Neural crest cell (in vitro differentiated cells): Measurements from ENCODE around the gene SLAMF6. TPM values are rescaled to one million over a fixed set of nuclear protein-coding genes. Genes with fewer than 3 reads are reported as not detected.

Experiments used
- DNase-seq: peaks from one replicate; pipeline ENCODE4 v3.0.0; 2021; ENCODE audit warnings: low read depth, mixed read lengths, low spot score
- H3K27ac Mint-ChIP-seq: one replicate; pipeline ENCODE4 v1.8.0; 2021; ENCODE audit warnings: mild to moderate bottlenecking, mixed read lengths; ENCODE audit not compliant: unreplicated experiment
- H3K27me3 Mint-ChIP-seq: 2 replicates; pipeline ENCODE4 v1.8.0; 2021; ENCODE audit warnings: low read depth, mild to moderate bottlenecking, mixed read lengths
- H3K36me3 Mint-ChIP-seq: 2 replicates; pipeline ENCODE4 v1.8.0; 2021; ENCODE audit warnings: low read depth, mild to moderate bottlenecking, mixed read lengths
- H3K4me1 Mint-ChIP-seq: 2 replicates; pipeline ENCODE4 v1.8.0; 2021; ENCODE audit warnings: mixed read lengths
- H3K4me3 Mint-ChIP-seq: one replicate; pipeline ENCODE4 v1.8.0; 2021; ENCODE audit warnings: mild to moderate bottlenecking, mixed read lengths
- H3K9me3 Mint-ChIP-seq: 2 replicates; pipeline ENCODE4 v1.8.0; 2021; ENCODE audit warnings: mixed read lengths
- total RNA-seq: library from RNA; stranded (reverse); gene quantifications from 2 replicates; pipeline ENCODE4 v1.2.1, GENCODE V29; 2021
- TF ChIP-seq, protein P1 (sequence below): fragments of 200-600 bp; sonication (generic); conservative IDR thresholded peaks from 2 replicates; pipeline ENCODE4 v1.5.0; 2021; ENCODE audit warnings: antibody characterized with exemption, mild to moderate bottlenecking

Gene SLAMF6
- total RNA-seq, 1 donor from 2014 or later: not detected

DNA sequence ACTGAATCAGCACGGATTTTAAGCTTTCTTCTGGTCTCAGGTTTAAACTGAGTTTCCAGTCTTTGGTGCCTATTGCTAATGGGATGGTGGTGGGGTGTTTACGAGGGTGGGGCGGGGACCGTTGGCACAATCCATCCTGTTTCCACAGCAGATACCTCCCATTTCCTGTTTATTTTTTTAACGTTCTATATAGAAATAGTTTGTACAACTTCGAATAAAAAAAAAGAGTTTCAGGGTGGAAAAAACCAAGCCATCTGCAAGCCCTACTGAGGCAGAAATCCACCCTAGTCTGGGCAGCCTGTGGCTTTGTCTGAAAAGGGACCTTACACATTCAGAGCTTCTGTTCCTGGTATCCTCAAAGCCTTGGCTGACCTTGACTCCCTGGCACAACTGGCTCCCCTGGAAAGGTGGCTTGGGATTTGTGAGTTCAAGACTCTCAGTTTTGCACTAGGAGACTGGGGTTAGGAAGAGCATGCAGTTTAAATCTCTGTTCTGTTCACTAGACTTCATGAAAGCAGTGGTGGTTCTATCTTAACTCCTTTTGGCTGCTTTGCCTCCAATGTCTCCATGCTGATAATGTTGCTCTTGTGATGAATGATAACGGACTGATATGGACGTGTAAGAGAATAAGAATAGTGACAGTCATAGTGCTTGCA lies 76.0 kb downstream of the SLAMF6 start:
- H3K4me1 Mint-ChIP-seq: no peaks in the 10 kb centered on the region
- H3K27me3 Mint-ChIP-seq: peaks cover 4% of the 10 kb centered on the region
- TF ChIP-seq, protein P1, sequence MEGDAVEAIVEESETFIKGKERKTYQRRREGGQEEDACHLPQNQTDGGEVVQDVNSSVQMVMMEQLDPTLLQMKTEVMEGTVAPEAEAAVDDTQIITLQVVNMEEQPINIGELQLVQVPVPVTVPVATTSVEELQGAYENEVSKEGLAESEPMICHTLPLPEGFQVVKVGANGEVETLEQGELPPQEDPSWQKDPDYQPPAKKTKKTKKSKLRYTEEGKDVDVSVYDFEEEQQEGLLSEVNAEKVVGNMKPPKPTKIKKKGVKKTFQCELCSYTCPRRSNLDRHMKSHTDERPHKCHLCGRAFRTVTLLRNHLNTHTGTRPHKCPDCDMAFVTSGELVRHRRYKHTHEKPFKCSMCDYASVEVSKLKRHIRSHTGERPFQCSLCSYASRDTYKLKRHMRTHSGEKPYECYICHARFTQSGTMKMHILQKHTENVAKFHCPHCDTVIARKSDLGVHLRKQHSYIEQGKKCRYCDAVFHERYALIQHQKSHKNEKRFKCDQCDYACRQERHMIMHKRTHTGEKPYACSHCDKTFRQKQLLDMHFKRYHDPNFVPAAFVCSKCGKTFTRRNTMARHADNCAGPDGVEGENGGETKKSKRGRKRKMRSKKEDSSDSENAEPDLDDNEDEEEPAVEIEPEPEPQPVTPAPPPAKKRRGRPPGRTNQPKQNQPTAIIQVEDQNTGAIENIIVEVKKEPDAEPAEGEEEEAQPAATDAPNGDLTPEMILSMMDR: no peak
- no peak overlapping the region for H3K27ac Mint-ChIP-seq
- DNase-seq: no peak
- H3K36me3 Mint-ChIP-seq: no peaks in the 10 kb centered on the region
- H3K9me3 Mint-ChIP-seq: peaks cover 3% of the 10 kb centered on the region
- no peak overlapping the region for H3K4me3 Mint-ChIP-seq

DNA sequence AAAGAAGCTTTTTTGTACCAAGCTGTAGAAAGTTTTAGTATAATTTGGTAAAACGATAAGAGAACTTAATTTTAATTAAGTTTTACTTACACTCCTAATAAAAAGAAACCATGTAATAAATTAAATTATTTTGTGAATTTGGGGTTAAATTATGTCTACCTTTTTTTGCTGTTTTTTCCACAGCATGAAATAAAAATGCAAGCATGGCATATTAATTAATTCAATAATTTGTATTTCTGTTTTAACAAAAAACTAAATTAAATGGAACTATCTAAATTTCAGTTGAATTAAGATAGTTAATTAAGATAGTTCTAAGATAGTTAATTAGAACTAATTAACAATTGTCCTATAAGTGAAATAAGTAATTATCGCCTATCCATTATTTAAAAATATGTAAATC lies 83.3 kb downstream of the SLAMF6 start:
- Mint-ChIP-seq H3K27me3 (peaks cover 9% of the 10 kb centered on the region), H3K27ac (no peak overlapping the region), H3K4me1 (no peaks in the 10 kb centered on the region), H3K9me3 (peaks cover 3% of the 10 kb centered on the region), H3K36me3 (no peaks in the 10 kb centered on the region), H3K4me3 (no peak overlapping the region)
- no peak for DNase-seq
- TF ChIP-seq, protein P1: no peak

DNA sequence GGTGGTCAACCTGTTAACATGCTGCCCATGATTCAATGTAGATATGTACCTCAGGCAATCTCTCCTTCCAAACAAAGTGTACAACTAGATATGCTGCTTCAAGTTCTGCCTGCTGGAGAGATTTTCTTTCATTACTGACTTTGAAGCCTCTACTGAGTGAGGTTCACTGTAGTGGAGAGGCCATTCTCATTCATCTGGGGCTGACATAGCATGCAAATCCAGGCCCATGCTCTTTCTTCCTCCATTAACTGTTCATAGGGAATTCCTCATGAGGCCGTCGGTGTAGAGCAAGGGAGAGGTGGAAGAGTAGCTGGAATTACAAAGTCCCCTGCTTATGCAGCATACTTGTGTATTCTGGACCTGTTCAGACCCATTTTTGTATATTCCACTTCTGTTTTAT lies 84.1 kb downstream of the SLAMF6 start:
- Mint-ChIP-seq H3K4me1 (no peaks in the 10 kb centered on the region), H3K27me3 (peaks cover 9% of the 10 kb centered on the region), H3K4me3 (no peak overlapping the region), H3K27ac (no peak overlapping the region), H3K9me3 (peaks cover 6% of the 10 kb centered on the region), H3K36me3 (no peaks in the 10 kb centered on the region)
- DNase-seq: no peak
- TF ChIP-seq, protein P1: no peak

DNA sequence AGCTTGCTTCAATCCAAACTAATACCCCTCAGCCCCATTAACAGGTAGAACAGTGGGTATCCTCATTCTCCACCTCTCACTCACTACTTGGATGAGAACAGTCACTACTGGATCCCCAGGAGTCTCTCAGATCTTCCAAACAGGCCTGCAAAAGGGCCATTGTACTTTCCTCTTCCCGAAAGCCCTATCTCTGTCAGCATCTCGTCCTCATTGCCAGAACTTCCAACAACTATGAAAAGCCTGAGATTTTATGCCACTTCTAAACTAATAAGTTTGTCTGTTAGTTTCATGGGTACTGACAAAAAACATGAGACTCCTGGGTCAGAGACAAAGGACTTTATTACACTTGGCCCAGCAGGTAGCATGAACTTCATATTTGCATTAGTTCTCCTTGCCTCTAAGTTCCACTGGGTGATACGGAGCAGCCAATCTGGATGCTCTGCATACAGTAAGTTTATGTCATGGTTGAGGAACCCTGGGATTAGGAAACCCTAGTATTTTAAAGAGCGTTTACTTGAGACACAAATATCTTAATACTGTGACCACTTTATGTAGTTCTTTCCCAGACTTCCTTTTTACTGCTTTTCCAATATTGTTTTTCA lies 84.6 kb downstream of the SLAMF6 start:
- H3K27ac Mint-ChIP-seq: no peak overlapping the region
- peaks cover 8% of the 10 kb centered on the region for H3K27me3 Mint-ChIP-seq
- no peaks in the 10 kb centered on the region for H3K36me3 Mint-ChIP-seq
- DNase-seq: no peak
- no peaks in the 10 kb centered on the region for H3K4me1 Mint-ChIP-seq
- H3K4me3 Mint-ChIP-seq: no peak overlapping the region
- TF ChIP-seq, protein P1: no peak
- peaks cover 3% of the 10 kb centered on the region for H3K9me3 Mint-ChIP-seq

DNA sequence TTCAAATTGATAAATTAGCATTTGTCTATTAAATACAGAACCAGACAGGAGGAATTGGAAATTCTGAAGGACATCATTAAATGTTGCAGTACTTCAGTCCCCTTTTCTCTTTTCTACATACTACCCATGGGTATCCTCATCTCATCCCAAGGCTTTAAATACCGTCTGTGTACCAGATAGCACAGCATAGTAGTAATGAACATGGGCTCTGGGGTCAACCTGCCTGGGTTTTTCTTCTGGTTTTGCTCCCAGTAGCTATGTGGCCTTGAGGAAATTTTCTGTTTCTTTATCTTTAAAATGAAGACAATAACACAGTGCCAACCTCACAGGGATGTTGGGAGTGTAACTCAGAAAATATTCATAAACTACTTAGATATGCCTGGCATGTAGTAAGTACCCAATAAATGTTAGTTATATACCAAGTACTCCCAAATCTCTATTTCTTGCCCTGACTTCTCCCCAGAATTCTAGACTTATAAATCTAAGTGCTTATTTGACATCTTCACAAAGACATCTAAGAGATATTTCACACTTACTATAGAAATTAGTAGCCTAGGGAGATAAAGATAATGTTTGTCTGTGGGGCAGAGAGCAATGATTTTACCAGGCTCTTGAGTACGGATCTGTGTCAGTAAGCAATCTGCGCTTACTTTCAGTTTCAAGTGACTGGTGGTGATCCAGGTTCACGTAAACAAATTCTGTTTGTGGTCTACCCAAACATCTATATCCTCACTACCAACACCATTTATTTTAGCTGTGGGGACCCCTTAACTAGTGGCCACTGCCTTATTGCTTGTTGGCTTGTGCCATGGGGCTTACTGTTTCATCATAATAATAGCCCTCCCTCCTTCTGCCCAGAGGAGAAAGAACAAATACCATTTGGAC lies 85.4 kb downstream of the SLAMF6 start:
- Mint-ChIP-seq H3K9me3 (peaks cover 3% of the 10 kb centered on the region), H3K27ac (no peak overlapping the region), H3K36me3 (no peaks in the 10 kb centered on the region), H3K4me3 (no peak overlapping the region), H3K27me3 (peaks cover 8% of the 10 kb centered on the region), H3K4me1 (no peaks in the 10 kb centered on the region)
- no peak for DNase-seq
- TF ChIP-seq, protein P1: no peak
